SJCRH30 (cell line): Measurements from ENCODE around the gene CDKN2D. TPM values are rescaled to one million over a fixed set of nuclear protein-coding genes. Genes with fewer than 3 reads are reported as not detected.

Source experiments
- DNase-seq, 2 experiments: peaks; one replicate each; pipeline ENCODE4 v3.0.0-alpha.2; 2015 to 2020
- H3K27ac ChIP-seq: fragments of 250-450 bp; sonication (Bioruptor Pico); 2 replicates; pipeline ENCODE4 v1.5.1; 2020; ENCODE audit warnings: mild to moderate bottlenecking, moderate library complexity
- H3K27me3 ChIP-seq: fragments of 250-450 bp; sonication (Bioruptor Pico); 2 replicates; pipeline ENCODE4 v1.5.1; 2020; ENCODE audit warnings: mild to moderate bottlenecking, moderate library complexity
- H3K36me3 ChIP-seq: fragments of 250-450 bp; sonication (Bioruptor Pico); 2 replicates; pipeline ENCODE4 v1.5.1; 2020; ENCODE audit warnings: mild to moderate bottlenecking, moderate library complexity
- H3K4me1 ChIP-seq: fragments of 250-450 bp; sonication (Bioruptor Pico); 2 replicates; pipeline ENCODE4 v1.5.1; 2020; ENCODE audit warnings: mild to moderate bottlenecking, moderate library complexity
- H3K4me3 ChIP-seq: fragments of 250-450 bp; sonication (Bioruptor Pico); 2 replicates; pipeline ENCODE4 v1.5.1; 2020; ENCODE audit warnings: mild to moderate bottlenecking, moderate library complexity
- H3K9me3 ChIP-seq: fragments of 250-450 bp; sonication (Bioruptor Pico); replicated peaks from 2 replicates; pipeline ENCODE4 v1.5.1; 2020; ENCODE audit warnings: mild to moderate bottlenecking, moderate library complexity
- total RNA-seq: library from RNA; depleted of rRNA; stranded (reverse); fragments of >200 nt; shearing (Covaris generic); gene quantifications from 2 replicates; pipeline ENCODE4 v1.2.3, GENCODE V29; 2014

Gene CDKN2D
- total RNA-seq, 1 experiment from 2014 or later, result 7.9 TPM

GRCh38 chr19:10566658-10567410, 1.9 kb downstream of the CDKN2D start:
- Histone ChIP-seq H3K9me3 (no peaks in the 10 kb centered on the region), H3K27me3 (no peaks in the 10 kb centered on the region), H3K4me1 (peaks cover 15% of the 10 kb centered on the region), H3K4me3 (peak overlapping the region; percentile 87), H3K36me3 (peaks cover 7% of the 10 kb centered on the region; the same call in 1 of the 2 replicates), H3K27ac (no peak overlapping the region)
- no peak for DNase-seq

- Histone ChIP-seq H3K27me3 (no peaks in the 10 kb centered on the region), H3K36me3 (peaks cover 7% of the 10 kb centered on the region; the same call in 1 of the 2 replicates), H3K4me1 (peaks cover 15% of the 10 kb centered on the region), H3K27ac (no peak overlapping the region; the same call in 1 of the 2 replicates), H3K4me3 (peak overlapping the region; percentile 87), H3K9me3 (no peaks in the 10 kb centered on the region)
- no peak for DNase-seq
These were observed 2.4 kb downstream of the CDKN2D start for GRCh38 chr19:10566408-10566657.

GRCh38 chr19:10565567-10566407, 3.0 kb downstream of the CDKN2D start, which contains the start of gene KRI1:
Gene KRI1, minus strand, starts transcription at chr19:10566010. Its CDS starts 11 bp downstream, at chr19:10565999.
- Histone ChIP-seq H3K4me3 (peak within 1 kb of the TSS; percentile 87), H3K27ac (peak within 1 kb of the TSS; percentile 65), H3K27me3 (no peaks in the 10 kb centered on the region), H3K4me1 (peaks cover 15% of the 10 kb centered on the region), H3K9me3 (no peaks in the 10 kb centered on the region), H3K36me3 (peaks cover 9% of the 10 kb centered on the region)
- DNase-seq, result peak; percentile 98 to 99

DNA sequence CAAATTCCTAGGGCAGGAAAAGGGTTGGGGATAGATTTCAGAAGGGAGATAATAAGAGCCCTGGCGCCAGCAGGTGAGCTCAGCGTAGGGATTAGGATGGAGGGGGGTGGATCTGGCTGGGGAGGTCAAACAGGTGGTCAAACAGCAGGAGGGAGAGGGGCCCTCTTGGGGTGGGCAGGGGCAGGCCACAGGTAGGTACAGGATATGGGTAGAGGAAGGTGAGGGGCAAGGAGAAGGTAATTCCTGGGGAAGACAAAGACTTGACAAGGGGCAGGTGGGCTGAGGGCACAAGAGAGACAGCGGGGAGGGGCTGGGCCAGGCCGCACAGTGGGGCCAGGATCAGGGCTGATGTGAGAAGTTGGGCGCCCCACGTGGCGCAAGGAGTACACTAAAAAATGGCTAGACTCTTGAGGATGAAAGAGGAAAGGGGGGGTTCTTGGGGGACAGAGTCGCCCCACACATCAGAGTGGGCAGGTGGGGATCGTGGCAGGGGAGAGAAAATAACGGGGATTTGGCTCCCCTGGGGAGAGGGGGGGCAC, 3.7 kb downstream of the CDKN2D start:
- peaks cover 15% of the 10 kb centered on the region for H3K36me3 ChIP-seq
- H3K4me1 ChIP-seq, result peaks cover 15% of the 10 kb centered on the region
- peak; percentile 47 to 65 for DNase-seq
- H3K9me3 ChIP-seq, result no peaks in the 10 kb centered on the region
- H3K27ac ChIP-seq, result peak overlapping the region; percentile 65
- H3K4me3 ChIP-seq, result peak overlapping the region; percentile 87
- H3K27me3 ChIP-seq, result no peaks in the 10 kb centered on the region

DNA sequence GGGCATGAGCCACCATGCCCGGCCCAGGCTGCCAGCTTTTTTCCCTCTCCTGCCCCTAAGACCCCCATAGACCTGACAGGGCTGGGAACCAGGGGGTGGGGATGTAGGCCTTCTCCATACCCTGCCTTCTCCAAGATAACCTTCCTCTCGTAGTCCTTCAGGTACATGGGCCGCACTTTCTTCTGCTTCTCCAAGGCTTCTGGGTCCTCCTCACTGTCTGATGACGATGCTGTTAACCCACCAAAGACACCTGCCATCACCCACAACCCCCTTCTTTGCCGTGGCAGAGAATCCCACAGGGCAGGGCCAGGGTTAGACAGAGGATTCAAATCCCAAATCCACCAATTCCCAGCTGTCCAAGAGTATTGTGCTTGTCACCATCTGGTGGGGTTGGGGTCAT, 6.2 kb downstream of the CDKN2D start:
- H3K36me3 ChIP-seq, result peaks cover 19% of the 10 kb centered on the region
- H3K4me3 ChIP-seq, result no peak overlapping the region
- DNase-seq, result no peak
- H3K9me3 ChIP-seq, result no peaks in the 10 kb centered on the region
- no peaks in the 10 kb centered on the region for H3K27me3 ChIP-seq
- peaks cover 12% of the 10 kb centered on the region for H3K4me1 ChIP-seq
- no peak overlapping the region for H3K27ac ChIP-seq

DNA sequence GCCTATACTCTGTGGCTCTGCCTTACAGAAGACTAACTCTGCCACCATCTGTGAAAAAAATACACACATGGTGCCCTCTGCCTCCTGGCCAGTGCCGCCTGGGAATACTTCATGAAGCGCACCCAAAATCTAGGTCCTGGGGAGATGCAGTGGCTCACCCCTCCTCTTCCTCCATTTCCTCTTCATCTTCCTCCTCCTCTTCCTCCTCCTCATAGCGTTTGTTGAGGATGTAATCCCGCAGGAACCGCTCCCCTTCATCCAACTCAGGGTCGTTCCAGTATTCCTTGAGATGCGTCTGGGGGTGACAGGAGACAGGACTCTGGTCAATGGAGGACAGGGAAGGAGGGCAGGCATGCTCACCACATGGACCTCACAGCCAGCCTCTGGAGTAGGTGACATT, 8.6 kb downstream of the CDKN2D start:
- H3K27me3 ChIP-seq, result no peaks in the 10 kb centered on the region
- H3K9me3 ChIP-seq, result no peaks in the 10 kb centered on the region
- H3K4me3 ChIP-seq, result no peak overlapping the region
- H3K27ac ChIP-seq, result no peak overlapping the region
- DNase-seq, result no peak
- peaks cover 6% of the 10 kb centered on the region; the same call in 1 of the 2 replicates for H3K4me1 ChIP-seq
- peaks cover 31% of the 10 kb centered on the region for H3K36me3 ChIP-seq

- H3K9me3 ChIP-seq, result no peaks in the 10 kb centered on the region
- no peaks in the 10 kb centered on the region for H3K4me1 ChIP-seq
- no peaks in the 10 kb centered on the region for H3K27me3 ChIP-seq
- H3K27ac ChIP-seq, result no peak overlapping the region
- DNase-seq, result no peak
- H3K36me3 ChIP-seq, result peaks cover 45% of the 10 kb centered on the region
- no peak overlapping the region for H3K4me3 ChIP-seq
These were observed 11.1 kb downstream of the CDKN2D start for GRCh38 chr19:10557603-10558197.

DNA sequence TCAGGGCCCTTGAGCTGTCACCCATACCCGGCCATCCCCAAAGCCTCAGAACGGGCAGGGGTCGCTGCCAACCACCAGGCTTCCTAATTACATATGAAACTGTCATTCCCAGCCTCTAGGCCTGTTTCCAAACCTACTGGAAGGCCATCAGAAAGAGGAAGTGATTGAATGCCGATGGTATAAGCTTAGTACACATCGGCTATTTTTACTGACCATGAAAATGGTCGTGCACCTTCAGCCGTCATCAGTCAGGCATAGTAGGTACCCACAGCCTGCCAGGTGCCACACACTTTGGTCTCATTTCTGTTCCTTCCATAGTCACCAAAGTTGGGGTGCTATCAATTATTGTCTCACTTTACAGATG, 13.2 kb downstream of the CDKN2D start:
- H3K4me1 ChIP-seq, result no peaks in the 10 kb centered on the region
- no peak for DNase-seq
- peaks cover 46% of the 10 kb centered on the region for H3K36me3 ChIP-seq
- H3K27ac ChIP-seq, result no peak overlapping the region
- no peaks in the 10 kb centered on the region for H3K9me3 ChIP-seq
- H3K27me3 ChIP-seq, result no peaks in the 10 kb centered on the region
- H3K4me3 ChIP-seq, result no peak overlapping the region

- Histone ChIP-seq H3K36me3 (peaks cover 41% of the 10 kb centered on the region), H3K4me1 (no peaks in the 10 kb centered on the region), H3K27ac (no peak overlapping the region), H3K27me3 (no peaks in the 10 kb centered on the region), H3K9me3 (no peaks in the 10 kb centered on the region), H3K4me3 (no peak overlapping the region)
- peak in 1 of 2 experiments; percentile 33 for DNase-seq
These were observed 13.8 kb downstream of the CDKN2D start for GRCh38 chr19:10554760-10555609.

- no peak overlapping the region for H3K4me3 ChIP-seq
- H3K27me3 ChIP-seq, result no peaks in the 10 kb centered on the region
- DNase-seq, result no peak
- no peaks in the 10 kb centered on the region for H3K9me3 ChIP-seq
- H3K27ac ChIP-seq, result no peak overlapping the region
- H3K36me3 ChIP-seq, result peaks cover 41% of the 10 kb centered on the region
- H3K4me1 ChIP-seq, result no peaks in the 10 kb centered on the region
These were observed 14.8 kb downstream of the CDKN2D start for GRCh38 chr19:10553943-10554381.

DNA sequence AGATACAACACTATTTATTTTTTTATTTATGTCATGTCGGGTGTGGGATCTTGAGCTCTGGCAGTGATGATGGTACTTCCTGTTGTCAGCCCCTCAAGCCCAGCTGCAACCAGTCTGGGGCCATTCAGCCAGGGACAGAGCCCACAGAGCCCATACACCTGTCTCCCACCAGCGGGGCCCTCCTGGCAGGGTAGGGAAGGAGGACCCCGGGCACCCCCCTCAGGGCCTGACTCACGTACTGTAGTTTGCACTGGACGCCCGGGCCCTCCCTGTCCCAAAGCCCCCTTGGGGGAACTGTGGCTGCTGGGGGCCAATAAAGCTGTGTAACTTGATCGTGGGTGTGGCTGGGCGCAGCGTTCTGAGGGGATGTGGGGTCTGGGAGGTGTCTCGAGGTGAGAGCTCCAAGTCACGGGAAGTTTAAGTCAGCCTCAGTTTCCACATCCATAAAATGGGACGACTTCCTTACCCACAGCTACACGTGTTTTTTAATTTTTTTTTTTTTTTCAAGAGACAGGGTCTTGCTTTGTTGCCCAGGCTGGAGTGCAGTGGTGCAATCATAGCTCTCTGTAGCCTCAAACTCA, 15.6 kb downstream of the CDKN2D start:
- peaks cover 41% of the 10 kb centered on the region for H3K36me3 ChIP-seq
- no peaks in the 10 kb centered on the region for H3K4me1 ChIP-seq
- no peak overlapping the region for H3K4me3 ChIP-seq
- H3K27ac ChIP-seq, result no peak overlapping the region
- DNase-seq, result no peak
- no peaks in the 10 kb centered on the region for H3K27me3 ChIP-seq
- no peaks in the 10 kb centered on the region for H3K9me3 ChIP-seq

- no peaks in the 10 kb centered on the region for H3K9me3 ChIP-seq
- peaks cover 41% of the 10 kb centered on the region for H3K36me3 ChIP-seq
- H3K27me3 ChIP-seq, result no peaks in the 10 kb centered on the region
- H3K4me3 ChIP-seq, result no peak overlapping the region
- H3K27ac ChIP-seq, result no peak overlapping the region
- H3K4me1 ChIP-seq, result no peaks in the 10 kb centered on the region
- peak; percentile 55 to 64 for DNase-seq
These were observed 16.2 kb downstream of the CDKN2D start for GRCh38 chr19:10552510-10553053.

- Histone ChIP-seq H3K27ac (no peak overlapping the region), H3K4me1 (no peaks in the 10 kb centered on the region), H3K9me3 (no peaks in the 10 kb centered on the region), H3K4me3 (no peak overlapping the region), H3K36me3 (peaks cover 41% of the 10 kb centered on the region), H3K27me3 (no peaks in the 10 kb centered on the region)
- peak in 1 of 2 experiments; percentile 46 for DNase-seq
These were observed 17.0 kb downstream of the CDKN2D start for GRCh38 chr19:10551698-10552301.
